ENCODE data around the gene ARHGEF3.
"Not testable (repeated sequence)": the region's sequence is repeated elsewhere in the genome, so short reads cannot be mapped to it uniquely, and the experiment has no call there.

Gene ARHGEF3

GRCh38 chr3:56700151-56700550 is 101.6 kb downstream of the ARHGEF3 start:
- no peak for DNase-seq
- in situ Hi-C loops (cut with MboI; ENCODE audit: low pct_unique_long_range_greater_than_20kb, low sequenced_read_pairs): loop anchor here (10.0 kb wide), 1 partner anchor 295 kb away; no protein-coding TSS in a partner anchor

GRCh38 chr3:56694867-56695683 is 106.7 kb downstream of the ARHGEF3 start:
- in situ Hi-C loops (cut with MboI; ENCODE audit: low pct_unique_long_range_greater_than_20kb, low sequenced_read_pairs): no loop called here
- DNase-seq: no peak

GRCh38 chr3:56693750-56694149 is 108.0 kb downstream of the ARHGEF3 start:
- in situ Hi-C loops (cut with MboI; ENCODE audit: low pct_unique_long_range_greater_than_20kb, low sequenced_read_pairs): no loop called here
- DNase-seq: peak; percentile 64

GRCh38 chr3:56692520-56693433 is 109.0 kb downstream of the ARHGEF3 start:
- DNase-seq; in situ Hi-C loops (cut with MboI; ENCODE audit: low pct_unique_long_range_greater_than_20kb, low sequenced_read_pairs): not testable (repeated sequence)

- DNase-seq; in situ Hi-C loops (cut with MboI; ENCODE audit: low pct_unique_long_range_greater_than_20kb, low sequenced_read_pairs): not testable (repeated sequence)
These were observed 109.8 kb downstream of the ARHGEF3 start for GRCh38 chr3:56692001-56692365.

- DNase-seq: no peak
- in situ Hi-C loops (cut with MboI; ENCODE audit: low pct_unique_long_range_greater_than_20kb, low sequenced_read_pairs): no loop called here
These were observed 110.4 kb downstream of the ARHGEF3 start for GRCh38 chr3:56691165-56692000.

- no peak for DNase-seq
- in situ Hi-C loops (cut with MboI; ENCODE audit: low pct_unique_long_range_greater_than_20kb, low sequenced_read_pairs): no loop called here
These were observed 112.4 kb downstream of the ARHGEF3 start for GRCh38 chr3:56689303-56689702.

GRCh38 chr3:56688191-56688590 is 113.6 kb downstream of the ARHGEF3 start:
- in situ Hi-C loops (cut with MboI; ENCODE audit: low pct_unique_long_range_greater_than_20kb, low sequenced_read_pairs): no loop called here
- DNase-seq: no peak

- in situ Hi-C loops (cut with MboI; ENCODE audit: low pct_unique_long_range_greater_than_20kb, low sequenced_read_pairs): no loop called here
- no peak for DNase-seq
These were observed 117.7 kb downstream of the ARHGEF3 start for GRCh38 chr3:56684029-56684428.

- in situ Hi-C loops (cut with MboI; ENCODE audit: low pct_unique_long_range_greater_than_20kb, low sequenced_read_pairs): no loop called here
- DNase-seq: peak; percentile 82
These were observed 118.5 kb downstream of the ARHGEF3 start, which contains the start of gene TASOR for GRCh38 chr3:56683122-56683817. Gene TASOR (minus strand): TSS chr3:56683265. CDS start chr3:56683006, 259 bp downstream.

- DNase-seq: peak; percentile 82
- in situ Hi-C loops (cut with MboI; ENCODE audit: low pct_unique_long_range_greater_than_20kb, low sequenced_read_pairs): no loop called here
These were observed 119.2 kb downstream of the ARHGEF3 start for GRCh38 chr3:56682462-56683121.

- in situ Hi-C loops (cut with MboI; ENCODE audit: low pct_unique_long_range_greater_than_20kb, low sequenced_read_pairs): no loop called here
- no peak for DNase-seq
These were observed 119.7 kb downstream of the ARHGEF3 start for GRCh38 chr3:56681984-56682461.

- in situ Hi-C loops (cut with MboI; ENCODE audit: low pct_unique_long_range_greater_than_20kb, low sequenced_read_pairs): no loop called here
- no peak for DNase-seq
These were observed 121.6 kb downstream of the ARHGEF3 start for GRCh38 chr3:56680054-56680580.
